ENCODE data around the gene STAG2. TPM values are rescaled to one million over a fixed set of nuclear protein-coding genes. Genes with fewer than 3 reads are reported as not detected.

The STAG2 gene
- total and polyA plus RNA-seq, 2 experiments from 2014 or later = 68.8 to 92.8 TPM

DNA sequence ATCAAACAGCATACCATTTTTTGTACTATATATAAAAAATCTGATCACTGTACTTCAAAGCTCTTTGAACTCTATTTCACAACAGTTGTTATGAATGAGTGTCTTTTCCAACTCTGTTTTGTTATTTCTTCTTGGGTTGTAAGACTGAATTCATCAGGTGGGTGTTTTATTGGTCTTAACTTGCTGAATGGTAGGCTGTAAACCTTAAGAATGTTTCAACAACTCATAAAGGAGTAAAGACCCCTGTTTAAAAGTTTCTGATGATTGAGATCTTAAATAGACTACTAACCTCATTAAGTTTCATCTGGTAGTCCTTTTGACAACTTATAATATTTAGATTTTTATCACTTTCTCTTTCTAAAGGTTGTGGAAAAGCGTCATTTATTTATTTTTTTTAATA is 18.4 kb upstream of the STAG2 start:
- H4K20me1 ChIP-seq (replicated peaks; ENCODE audit: insufficient read depth) = no peaks in the 10 kb centered on the region
- peaks cover 2% of the 10 kb centered on the region for H3K27me3 Mint-ChIP-seq (ENCODE audit: insufficient read depth, low read depth, poor library complexity)
- H3K36me3 Mint-ChIP-seq (ENCODE audit: low read depth) = no peaks in the 10 kb centered on the region
- H2AFZ ChIP-seq = no peak overlapping the region
- DNase-seq (ENCODE audit: low spot score) (no peak), ATAC-seq (no peak)
- peaks cover 7% of the 10 kb centered on the region; the same call in 1 of the 2 replicates for H3K4me1 ChIP-seq (ENCODE audit: insufficient read depth)
- no peaks in the 10 kb centered on the region for H3F3A ChIP-seq (replicated peaks; ENCODE audit: low read depth)
- no peak overlapping the region for H3K4me3 Mint-ChIP-seq
- no peaks in the 10 kb centered on the region for H3K36me3 ChIP-seq (ENCODE audit: insufficient read depth)
- no peaks in the 10 kb centered on the region for H3K79me2 ChIP-seq (replicated peaks; ENCODE audit: insufficient read depth)
- H3K9me2 ChIP-seq (ENCODE audit: insufficient read depth) = no peaks in the 10 kb centered on the region
- no peak overlapping the region for H3K27ac Mint-ChIP-seq
- TF ChIP-seq, protein P1, sequence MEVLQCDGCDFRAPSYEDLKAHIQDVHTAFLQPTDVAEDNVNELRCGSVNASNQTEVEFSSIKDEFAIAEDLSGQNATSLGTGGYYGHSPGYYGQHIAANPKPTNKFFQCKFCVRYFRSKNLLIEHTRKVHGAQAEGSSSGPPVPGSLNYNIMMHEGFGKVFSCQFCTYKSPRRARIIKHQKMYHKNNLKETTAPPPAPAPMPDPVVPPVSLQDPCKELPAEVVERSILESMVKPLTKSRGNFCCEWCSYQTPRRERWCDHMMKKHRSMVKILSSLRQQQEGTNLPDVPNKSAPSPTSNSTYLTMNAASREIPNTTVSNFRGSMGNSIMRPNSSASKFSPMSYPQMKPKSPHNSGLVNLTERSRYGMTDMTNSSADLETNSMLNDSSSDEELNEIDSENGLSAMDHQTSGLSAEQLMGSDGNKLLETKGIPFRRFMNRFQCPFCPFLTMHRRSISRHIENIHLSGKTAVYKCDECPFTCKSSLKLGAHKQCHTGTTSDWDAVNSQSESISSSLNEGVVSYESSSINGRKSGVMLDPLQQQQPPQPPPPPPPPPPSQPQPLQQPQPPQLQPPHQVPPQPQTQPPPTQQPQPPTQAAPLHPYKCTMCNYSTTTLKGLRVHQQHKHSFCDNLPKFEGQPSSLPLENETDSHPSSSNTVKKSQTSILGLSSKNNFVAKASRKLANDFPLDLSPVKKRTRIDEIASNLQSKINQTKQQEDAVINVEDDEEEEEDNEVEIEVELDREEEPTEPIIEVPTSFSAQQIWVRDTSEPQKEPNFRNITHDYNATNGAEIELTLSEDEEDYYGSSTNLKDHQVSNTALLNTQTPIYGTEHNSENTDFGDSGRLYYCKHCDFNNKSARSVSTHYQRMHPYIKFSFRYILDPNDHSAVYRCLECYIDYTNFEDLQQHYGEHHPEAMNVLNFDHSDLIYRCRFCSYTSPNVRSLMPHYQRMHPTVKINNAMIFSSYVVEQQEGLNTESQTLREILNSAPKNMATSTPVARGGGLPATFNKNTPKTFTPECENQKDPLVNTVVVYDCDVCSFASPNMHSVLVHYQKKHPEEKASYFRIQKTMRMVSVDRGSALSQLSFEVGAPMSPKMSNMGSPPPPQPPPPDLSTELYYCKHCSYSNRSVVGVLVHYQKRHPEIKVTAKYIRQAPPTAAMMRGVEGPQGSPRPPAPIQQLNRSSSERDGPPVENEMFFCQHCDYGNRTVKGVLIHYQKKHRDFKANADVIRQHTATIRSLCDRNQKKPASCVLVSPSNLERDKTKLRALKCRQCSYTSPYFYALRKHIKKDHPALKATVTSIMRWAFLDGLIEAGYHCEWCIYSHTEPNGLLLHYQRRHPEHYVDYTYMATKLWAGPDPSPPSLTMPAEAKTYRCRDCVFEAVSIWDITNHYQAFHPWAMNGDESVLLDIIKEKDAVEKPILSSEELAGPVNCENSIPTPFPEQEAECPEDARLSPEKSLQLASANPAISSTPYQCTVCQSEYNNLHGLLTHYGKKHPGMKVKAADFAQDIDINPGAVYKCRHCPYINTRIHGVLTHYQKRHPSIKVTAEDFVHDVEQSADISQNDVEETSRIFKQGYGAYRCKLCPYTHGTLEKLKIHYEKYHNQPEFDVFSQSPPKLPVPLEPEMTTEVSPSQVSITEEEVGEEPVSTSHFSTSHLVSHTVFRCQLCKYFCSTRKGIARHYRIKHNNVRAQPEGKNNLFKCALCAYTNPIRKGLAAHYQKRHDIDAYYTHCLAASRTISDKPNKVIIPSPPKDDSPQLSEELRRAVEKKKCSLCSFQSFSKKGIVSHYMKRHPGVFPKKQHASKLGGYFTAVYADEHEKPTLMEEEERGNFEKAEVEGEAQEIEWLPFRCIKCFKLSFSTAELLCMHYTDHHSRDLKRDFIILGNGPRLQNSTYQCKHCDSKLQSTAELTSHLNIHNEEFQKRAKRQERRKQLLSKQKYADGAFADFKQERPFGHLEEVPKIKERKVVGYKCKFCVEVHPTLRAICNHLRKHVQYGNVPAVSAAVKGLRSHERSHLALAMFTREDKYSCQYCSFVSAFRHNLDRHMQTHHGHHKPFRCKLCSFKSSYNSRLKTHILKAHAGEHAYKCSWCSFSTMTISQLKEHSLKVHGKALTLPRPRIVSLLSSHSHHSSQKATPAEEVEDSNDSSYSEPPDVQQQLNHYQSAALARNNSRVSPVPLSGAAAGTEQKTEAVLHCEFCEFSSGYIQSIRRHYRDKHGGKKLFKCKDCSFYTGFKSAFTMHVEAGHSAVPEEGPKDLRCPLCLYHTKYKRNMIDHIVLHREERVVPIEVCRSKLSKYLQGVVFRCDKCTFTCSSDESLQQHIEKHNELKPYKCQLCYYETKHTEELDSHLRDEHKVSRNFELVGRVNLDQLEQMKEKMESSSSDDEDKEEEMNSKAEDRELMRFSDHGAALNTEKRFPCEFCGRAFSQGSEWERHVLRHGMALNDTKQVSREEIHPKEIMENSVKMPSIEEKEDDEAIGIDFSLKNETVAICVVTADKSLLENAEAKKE (CRISPR knock-in tag; IDR thresholded peaks at IDR 0.05) = no peak
- TF ChIP-seq ZNF114 (CRISPR knock-in tag; IDR thresholded peaks at IDR 0.05) (no peak), ETS1 (IDR thresholded peaks at IDR 0.05) (no peak), POLR2AphosphoS5 (IDR thresholded peaks at IDR 0.05; ENCODE audit: low read depth) (no peak), JUNB (IDR thresholded peaks at IDR 0.05; ENCODE audit: unreplicated experiment) (no peak), EZH2phosphoT487 (IDR thresholded peaks at IDR 0.05; ENCODE audit: unreplicated experiment) (no peak)
- TF ChIP-seq, protein P2, sequence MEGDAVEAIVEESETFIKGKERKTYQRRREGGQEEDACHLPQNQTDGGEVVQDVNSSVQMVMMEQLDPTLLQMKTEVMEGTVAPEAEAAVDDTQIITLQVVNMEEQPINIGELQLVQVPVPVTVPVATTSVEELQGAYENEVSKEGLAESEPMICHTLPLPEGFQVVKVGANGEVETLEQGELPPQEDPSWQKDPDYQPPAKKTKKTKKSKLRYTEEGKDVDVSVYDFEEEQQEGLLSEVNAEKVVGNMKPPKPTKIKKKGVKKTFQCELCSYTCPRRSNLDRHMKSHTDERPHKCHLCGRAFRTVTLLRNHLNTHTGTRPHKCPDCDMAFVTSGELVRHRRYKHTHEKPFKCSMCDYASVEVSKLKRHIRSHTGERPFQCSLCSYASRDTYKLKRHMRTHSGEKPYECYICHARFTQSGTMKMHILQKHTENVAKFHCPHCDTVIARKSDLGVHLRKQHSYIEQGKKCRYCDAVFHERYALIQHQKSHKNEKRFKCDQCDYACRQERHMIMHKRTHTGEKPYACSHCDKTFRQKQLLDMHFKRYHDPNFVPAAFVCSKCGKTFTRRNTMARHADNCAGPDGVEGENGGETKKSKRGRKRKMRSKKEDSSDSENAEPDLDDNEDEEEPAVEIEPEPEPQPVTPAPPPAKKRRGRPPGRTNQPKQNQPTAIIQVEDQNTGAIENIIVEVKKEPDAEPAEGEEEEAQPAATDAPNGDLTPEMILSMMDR (conservative IDR thresholded peaks at IDR 0.05; ENCODE audit: low read depth in 2 of 2) = no peak
- no peaks in the 10 kb centered on the region for H3K27me3 ChIP-seq (ENCODE audit: insufficient read depth)
- H3K4me3 ChIP-seq = no peak overlapping the region
- no peak overlapping the region for H3K27ac ChIP-seq (ENCODE audit: low read depth)
- H3K9me3 Mint-ChIP-seq = no peaks in the 10 kb centered on the region
- no peak overlapping the region for H3K4me2 ChIP-seq
- peaks cover 7% of the 10 kb centered on the region; the same call in 2 of the 3 replicates for H3K4me1 Mint-ChIP-seq
